ENCODE data around the gene FOXO3B. TPM values are rescaled to one million over a fixed set of nuclear protein-coding genes. Genes with fewer than 3 reads are reported as not detected.
"Not testable (repeated sequence)": the region's sequence is repeated elsewhere in the genome, so short reads cannot be mapped to it uniquely, and the experiment has no call there.

Gene FOXO3B
- total RNA-seq, 1 experiment from 2014 or later = not detected

GRCh38 chr17:18668625-18669024 is 13.5 kb downstream of the FOXO3B start:
- DNase-seq = not testable (repeated sequence)

GRCh38 chr17:18667535-18667934 is 14.6 kb downstream of the FOXO3B start:
- not testable (repeated sequence) for H3K4me3 ChIP-seq, H3K27me3 ChIP-seq, H3K36me3 ChIP-seq, DNase-seq, H3K9me3 ChIP-seq

More at GRCh38 chr17:18668625-18669024, 13.5 kb downstream of the FOXO3B start:
- not testable (repeated sequence) for H3K4me3 ChIP-seq, H3K27me3 ChIP-seq, H3K9me3 ChIP-seq, H3K36me3 ChIP-seq

GRCh38 chr17:18666326-18666725 is 15.8 kb downstream of the FOXO3B start:
- not testable (repeated sequence) for H3K4me3 ChIP-seq, H3K36me3 ChIP-seq, H3K27me3 ChIP-seq, DNase-seq, H3K9me3 ChIP-seq

DNA sequence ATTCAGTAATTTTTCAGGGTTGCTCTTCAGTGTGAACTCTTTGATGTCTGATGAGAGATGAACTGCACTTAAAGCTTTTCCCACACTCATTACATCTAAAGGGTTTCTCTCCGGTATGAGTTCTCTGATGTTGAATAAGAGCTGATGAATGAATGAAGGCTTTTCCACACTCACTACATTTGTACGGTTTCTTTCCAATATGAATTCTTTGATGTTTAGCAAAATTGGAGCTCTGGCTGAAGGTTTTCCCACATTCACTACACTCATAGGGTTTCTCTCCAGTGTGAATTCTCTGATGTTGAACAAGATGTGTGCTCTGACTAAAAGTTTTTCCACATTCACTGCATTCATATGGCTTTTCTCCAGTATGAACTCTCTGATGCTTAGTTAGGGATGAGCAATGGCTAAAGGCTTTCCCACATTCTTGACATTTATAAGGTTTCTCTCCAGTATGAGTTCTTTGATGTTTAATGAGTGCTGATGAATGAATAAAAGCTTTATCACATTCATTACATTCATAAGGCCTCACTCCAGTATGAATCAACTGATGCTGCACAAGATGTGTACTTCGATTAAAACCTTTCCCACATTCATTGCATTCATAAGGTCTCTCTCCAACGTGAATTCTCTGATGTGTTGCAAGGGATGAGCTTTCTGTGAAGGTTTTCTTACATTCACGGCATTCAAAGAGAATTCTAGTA is 20.0 kb downstream of the FOXO3B start:
- H3K36me3 ChIP-seq, H3K9me3 ChIP-seq, H3K27me3 ChIP-seq, H3K4me3 ChIP-seq, DNase-seq: not testable (repeated sequence)

- not testable (repeated sequence) for H3K27me3 ChIP-seq, H3K9me3 ChIP-seq, H3K36me3 ChIP-seq, DNase-seq, H3K4me3 ChIP-seq
Measured at GRCh38 chr17:18650094-18650493, 32.0 kb downstream of the FOXO3B start.

- not testable (repeated sequence) for H3K9me3 ChIP-seq, DNase-seq, H3K4me3 ChIP-seq, H3K27me3 ChIP-seq, H3K36me3 ChIP-seq
Measured at GRCh38 chr17:18644291-18644690, 37.8 kb downstream of the FOXO3B start, which contains the start of gene TBC1D28. TBC1D28 (minus strand) TSS chr17:18644391; CDS start chr17:18641352, 3,039 bp downstream.

DNA sequence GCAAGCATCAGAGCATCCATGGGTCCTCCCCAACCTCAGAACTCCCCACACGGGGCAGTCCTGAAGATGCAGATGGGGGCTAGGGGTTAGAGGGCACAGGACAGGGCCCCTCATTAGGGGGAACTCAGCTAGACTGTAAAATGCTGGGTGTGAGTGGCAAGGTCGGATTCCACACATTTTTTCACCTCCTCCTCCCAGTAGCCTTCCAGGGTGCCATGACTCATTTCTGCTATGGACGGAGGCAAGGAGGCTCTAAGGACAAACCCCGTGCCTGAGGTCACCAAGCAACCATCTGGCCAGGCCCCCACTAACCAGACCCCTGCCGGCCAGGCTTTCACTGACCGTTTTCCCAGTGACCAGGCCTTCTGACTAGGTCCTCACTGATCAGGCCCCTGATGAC is 39.0 kb downstream of the FOXO3B start:
- H3K9me3 ChIP-seq, H3K4me3 ChIP-seq, H3K27me3 ChIP-seq, H3K36me3 ChIP-seq: not testable (repeated sequence)
- DNase-seq = peak; percentile 36

- DNase-seq, H3K36me3 ChIP-seq, H3K4me3 ChIP-seq, H3K9me3 ChIP-seq, H3K27me3 ChIP-seq: not testable (repeated sequence)
Measured at GRCh38 chr17:18638357-18638756, 43.8 kb downstream of the FOXO3B start.

DNA sequence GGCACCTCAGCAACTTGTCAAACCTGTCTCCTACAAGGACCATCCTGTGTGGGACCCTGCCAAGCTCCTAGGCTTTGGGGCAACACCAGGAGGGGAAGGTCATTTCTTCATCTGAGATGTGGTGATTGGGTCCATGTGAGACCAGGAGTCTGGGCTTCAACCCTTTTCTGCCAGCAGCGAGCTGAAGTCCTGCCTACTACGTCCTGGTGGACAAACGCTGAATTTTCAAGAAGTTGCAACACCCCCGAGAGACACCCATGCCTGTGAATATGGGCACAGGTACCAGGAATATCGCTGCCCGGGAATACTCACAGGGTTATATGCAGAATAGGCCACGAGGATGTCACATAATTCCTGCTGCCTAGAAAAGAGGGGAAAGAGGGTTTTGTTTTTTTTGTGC is 45.9 kb downstream of the FOXO3B start:
- not testable (repeated sequence) for H3K27me3 ChIP-seq, H3K9me3 ChIP-seq, DNase-seq, H3K36me3 ChIP-seq, H3K4me3 ChIP-seq

GRCh38 chr17:18635773-18636172 is 46.3 kb downstream of the FOXO3B start:
- H3K4me3 ChIP-seq, DNase-seq, H3K9me3 ChIP-seq, H3K27me3 ChIP-seq, H3K36me3 ChIP-seq: not testable (repeated sequence)

DNA sequence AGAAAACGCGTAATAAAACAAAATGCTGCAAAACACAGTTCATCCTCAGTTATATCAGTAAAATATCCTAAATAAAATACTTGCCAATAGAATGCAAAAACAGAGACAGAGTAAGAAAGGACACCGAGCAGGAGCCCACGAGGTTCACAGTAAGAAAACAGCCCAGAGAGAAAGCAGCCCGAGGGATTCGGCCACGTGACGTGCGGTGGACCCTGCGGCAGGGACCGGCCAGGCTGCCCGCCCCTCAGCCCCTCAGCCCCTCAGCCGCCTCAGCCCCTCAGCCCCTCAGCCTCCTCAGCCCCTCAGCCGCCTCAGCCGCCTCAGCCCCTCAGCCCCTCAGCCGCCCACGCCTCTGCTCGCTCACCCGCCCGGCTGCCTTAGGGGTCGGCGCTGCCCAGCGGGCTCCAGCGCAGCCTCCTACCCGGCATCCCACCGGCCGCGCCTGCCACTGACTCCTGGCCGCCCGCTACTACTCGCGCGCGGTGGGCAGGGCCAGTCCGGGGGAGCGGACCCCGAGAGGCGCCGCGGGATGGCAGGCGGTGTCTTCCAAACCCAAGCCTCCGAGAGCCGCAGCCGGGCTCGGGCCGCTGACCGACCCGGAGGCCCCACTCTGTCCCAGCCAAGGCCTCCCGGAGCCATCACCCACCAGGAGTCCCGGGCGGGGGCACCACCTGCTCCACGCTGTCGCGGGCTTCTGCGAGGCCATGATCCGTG is 47.4 kb downstream of the FOXO3B start:
- DNase-seq, H3K36me3 ChIP-seq, H3K9me3 ChIP-seq, H3K27me3 ChIP-seq: not testable (repeated sequence)
- peak overlapping the region; percentile 20 for H3K4me3 ChIP-seq

Other genes with a start within 250 kb of the FOXO3B start
- not detected in 2 replicates for gene LGALS9C, start 205.5 kb downstream of the FOXO3B start, total RNA-seq (2014; rRNA removed; shearing (Covaris generic); ENCODE audit: low replicate concordance)
- not detected in 2 replicates for gene TBC1D28, start 37.9 kb downstream of the FOXO3B start, total RNA-seq (2014; rRNA removed; shearing (Covaris generic); ENCODE audit: low replicate concordance)
- not detected in 2 replicates for gene FBXW10, start 61.7 kb upstream of the FOXO3B start, total RNA-seq (2014; rRNA removed; shearing (Covaris generic); ENCODE audit: low replicate concordance)
- gene TVP23B, start 98.9 kb upstream of the FOXO3B start, total RNA-seq (2014; rRNA removed; shearing (Covaris generic); ENCODE audit: low replicate concordance) = 40.0 and 47.0 TPM in 2 replicates
- 19.0 and 24.0 TPM in 2 replicates for gene PRPSAP2, start 175.8 kb upstream of the FOXO3B start, total RNA-seq (2014; rRNA removed; shearing (Covaris generic); ENCODE audit: low replicate concordance)

Data from MG63 (cell line).